ENCODE measurements around the gene WDR27.

GRCh38 chr6:169632841-169633240 lies 69.0 kb downstream of the WDR27 start:
- TF ChIP-seq CTCF (IDR thresholded peaks at IDR 0.05 in 4 of 5, conservative IDR thresholded peaks at IDR 0.05 in 1 of 5) (no peak), POLR2A (IDR thresholded peaks at IDR 0.05) (no peak)

Measured in gastrocnemius medialis (tissue), 4 donors.